Liver (tissue), 9 donors: ENCODE measurements around the gene HSF2BP. TPM values are rescaled to one million over a fixed set of nuclear protein-coding genes. Genes with fewer than 3 reads are reported as not detected.

Experiments
- DNase-seq: peaks from one replicate; pipeline ENCODE4 v3.0.0-alpha.2; 2017; ENCODE audit warnings: low spot score
- H3K27ac ChIP-seq, 2 donors: one replicate each; pipeline ENCODE4 v1.7.0; 2013; ENCODE audit warnings: inconsistent platforms in 2 of 2, low read length in 2 of 2, control low read depth in 1 of 2, low read depth in 1 of 2, mild to moderate bottlenecking in 1 of 2
- H3K27me3 ChIP-seq, 4 donors: one replicate each; pipeline versions ENCODE4 v1.6.1 to v1.7.0; 2013; ENCODE audit warnings: low read length in 3 of 4, inconsistent platforms in 1 of 4, mild to moderate bottlenecking in 1 of 4, moderate library complexity in 1 of 4; ENCODE audit not compliant: control insufficient read depth in 4 of 4, insufficient read depth in 4 of 4
- H3K36me3 ChIP-seq, 4 donors: one replicate each; pipeline versions ENCODE4 v1.6.1 to v1.7.0; 2013; ENCODE audit warnings: low read length in 3 of 4, mild to moderate bottlenecking in 3 of 4, low read depth in 1 of 4, moderate library complexity in 1 of 4; ENCODE audit not compliant: control insufficient read depth in 4 of 4, insufficient read depth in 3 of 4
- H3K4me1 ChIP-seq, 4 donors: one replicate each; pipeline versions ENCODE4 v1.6.1 to v1.7.0; 2013; ENCODE audit warnings: low read length in 3 of 4, mild to moderate bottlenecking in 3 of 4, moderate library complexity in 1 of 4; ENCODE audit not compliant: control insufficient read depth in 4 of 4, insufficient read depth in 4 of 4
- H3K4me3 ChIP-seq, 3 donors: one replicate each; pipeline versions ENCODE4 v1.6.1 to v1.7.0; 2013; ENCODE audit warnings: low read length in 3 of 3, control low read depth in 1 of 3, low read depth in 1 of 3, mild to moderate bottlenecking in 1 of 3
- H3K9ac ChIP-seq, 2 donors: one replicate each; pipeline ENCODE4 v1.7.0; 2013; ENCODE audit warnings: low read length in 2 of 2, mild to moderate bottlenecking in 2 of 2, moderate library complexity in 2 of 2, control low read depth in 1 of 2, low read depth in 1 of 2
- H3K9me3 ChIP-seq, 4 donors: one replicate each; pipeline versions ENCODE4 v1.6.1 to v1.7.0; 2013; ENCODE audit warnings: low read length in 3 of 4; ENCODE audit not compliant: control insufficient read depth in 4 of 4
- ATF3 ChIP-seq: IDR thresholded peaks from 2 replicates; pipeline ENCODE4 v1.6.1; 2016; ENCODE audit warnings: antibody characterized with exemption
- CTCF ChIP-seq: fragments of 150-350 bp; IDR thresholded peaks from 2 replicates; pipeline ENCODE4 v1.5.1; 2017; ENCODE audit warnings: improper control_type of control experiment, low read depth, low read length; ENCODE audit not compliant: missing input control
- EGR1 ChIP-seq, 2 donors: IDR thresholded peaks; 2 replicates each; pipeline ENCODE4 v1.6.1; 2016 to 2018; ENCODE audit warnings: antibody characterized with exemption in 2 of 2, low read depth in 2 of 2
- FOXA1 ChIP-seq: IDR thresholded peaks from 2 replicates; pipeline ENCODE4 v1.6.1; 2016; ENCODE audit warnings: antibody characterized with exemption
- GABPA ChIP-seq, 2 donors: IDR thresholded peaks in 1 of 2; conservative IDR thresholded peaks in 1 of 2; 2 replicates each; pipeline ENCODE4 v1.6.1; 2016; ENCODE audit warnings: antibody characterized with exemption in 2 of 2, mild to moderate bottlenecking in 1 of 2, moderate library complexity in 1 of 2
- HNF4A ChIP-seq, 2 donors: conservative IDR thresholded peaks; 2 replicates each; pipeline ENCODE4 v1.6.1; 2016; ENCODE audit warnings: antibody characterized with exemption in 2 of 2, mild to moderate bottlenecking in 2 of 2
- HNF4G ChIP-seq: IDR thresholded peaks from 2 replicates; pipeline ENCODE4 v1.6.1; 2016; ENCODE audit warnings: antibody characterized with exemption
- JUND ChIP-seq, 2 donors: IDR thresholded peaks; 2 replicates each; pipeline ENCODE4 v1.6.1; 2016; ENCODE audit warnings: antibody characterized with exemption in 2 of 2
- NR2F2 ChIP-seq: IDR thresholded peaks from 2 replicates; pipeline ENCODE4 v1.6.1; 2016; ENCODE audit warnings: antibody characterized with exemption
- RAD21 ChIP-seq, 2 donors: IDR thresholded peaks; 2 replicates each; pipeline ENCODE4 v1.6.1; 2016; ENCODE audit warnings: antibody characterized with exemption in 2 of 2, mild to moderate bottlenecking in 2 of 2
- REST ChIP-seq: IDR thresholded peaks from 2 replicates; pipeline ENCODE4 v1.6.1; 2016; ENCODE audit warnings: antibody characterized with exemption, mild to moderate bottlenecking
- RXRA ChIP-seq, 2 donors: IDR thresholded peaks; 2 replicates each; pipeline ENCODE4 v1.6.1; 2017 to 2018; ENCODE audit warnings: antibody characterized with exemption in 2 of 2, mild to moderate bottlenecking in 1 of 2
- SP1 ChIP-seq: IDR thresholded peaks from 2 replicates; pipeline ENCODE4 v1.6.1; 2018; ENCODE audit warnings: antibody characterized with exemption, mild to moderate bottlenecking
- TAF1 ChIP-seq: conservative IDR thresholded peaks from 2 replicates; pipeline ENCODE4 v1.6.1; 2016; ENCODE audit warnings: antibody characterized with exemption, mild to moderate bottlenecking
- YY1 ChIP-seq: IDR thresholded peaks from 2 replicates; pipeline ENCODE4 v1.6.1; 2016; ENCODE audit warnings: antibody characterized with exemption, mild to moderate bottlenecking
- WGBS: extraction: QIAGEN DNeasy Blood & Tissue Kit; methylation state at CpG from one replicate; pipeline ENCODE4 v1.1.7; 2013; 5-methylcytosine and 5-hydroxymethylcytosine counted together
- polyA plus RNA-seq, 2 donors: library from polyadenylated mRNA; stranded (reverse) in 1 of 2; unstranded in 1 of 2; fragments of 200-250 nt in 1 of 2; fragments of >200 nt in 1 of 2; fragmentation: Nextera tagmentation in 1 of 2; extraction: Ambion mirVana in 1 of 2; gene quantifications; one replicate each; pipeline versions ENCODE4 v1.2.1 to v1.2.3, GENCODE V29; 2013 to 2015
- total RNA-seq, 2 donors: library from RNA; depleted of rRNA; stranded (reverse); fragments of >200 nt; gene quantifications; one replicate each; pipeline ENCODE4 v1.2.3, GENCODE V29; 2014
- TF ChIP-seq, protein P1 (sequence below): IDR thresholded peaks from 2 replicates; pipeline ENCODE4 v1.6.1; 2016; ENCODE audit warnings: antibody characterized with exemption
- TF ChIP-seq, protein P2 (sequence below): IDR thresholded peaks from 2 replicates; pipeline ENCODE4 v1.6.1; 2016; ENCODE audit warnings: antibody characterized with exemption
- donor health status: healthy.
- donor health status: healthy.
- donor health status: healthy.
- donor health status: healthy.
- donor health status: healthy.

HSF2BP gene
- total and polyA plus RNA-seq, 4 donors: 0.14 to 0.33 (median 0.16) TPM; not detected in 1

- Histone ChIP-seq H3K36me3 (peaks cover 22 to 87% (median 40%) of the 10 kb centered on the region in 4 donors), H3K4me3 (no peak overlapping the region), H3K27ac (no peak overlapping the region), H3K4me1 (no peaks in the 10 kb centered on the region), H3K9me3 (no peaks in the 10 kb centered on the region), H3K27me3 (no peaks in the 10 kb centered on the region), H3K9ac (no peak overlapping the region)
- TF ChIP-seq FOXA1: no peak
- TF ChIP-seq CTCF: no peak
- no peak for TF ChIP-seq SP1
- no peak for TF ChIP-seq RXRA (IDR thresholded peaks at IDR 0.05)
- no peak for TF ChIP-seq NR2F2
- TF ChIP-seq REST: no peak
- TF ChIP-seq ATF3: no peak
- TF ChIP-seq TAF1: no peak
- no peak for TF ChIP-seq YY1
- TF ChIP-seq RAD21 (IDR thresholded peaks at IDR 0.05): no peak
- no peak for TF ChIP-seq JUND (IDR thresholded peaks at IDR 0.05)
- TF ChIP-seq, protein P1, sequence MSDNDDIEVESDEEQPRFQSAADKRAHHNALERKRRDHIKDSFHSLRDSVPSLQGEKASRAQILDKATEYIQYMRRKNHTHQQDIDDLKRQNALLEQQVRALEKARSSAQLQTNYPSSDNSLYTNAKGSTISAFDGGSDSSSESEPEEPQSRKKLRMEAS: no peak
- TF ChIP-seq, protein P2, sequence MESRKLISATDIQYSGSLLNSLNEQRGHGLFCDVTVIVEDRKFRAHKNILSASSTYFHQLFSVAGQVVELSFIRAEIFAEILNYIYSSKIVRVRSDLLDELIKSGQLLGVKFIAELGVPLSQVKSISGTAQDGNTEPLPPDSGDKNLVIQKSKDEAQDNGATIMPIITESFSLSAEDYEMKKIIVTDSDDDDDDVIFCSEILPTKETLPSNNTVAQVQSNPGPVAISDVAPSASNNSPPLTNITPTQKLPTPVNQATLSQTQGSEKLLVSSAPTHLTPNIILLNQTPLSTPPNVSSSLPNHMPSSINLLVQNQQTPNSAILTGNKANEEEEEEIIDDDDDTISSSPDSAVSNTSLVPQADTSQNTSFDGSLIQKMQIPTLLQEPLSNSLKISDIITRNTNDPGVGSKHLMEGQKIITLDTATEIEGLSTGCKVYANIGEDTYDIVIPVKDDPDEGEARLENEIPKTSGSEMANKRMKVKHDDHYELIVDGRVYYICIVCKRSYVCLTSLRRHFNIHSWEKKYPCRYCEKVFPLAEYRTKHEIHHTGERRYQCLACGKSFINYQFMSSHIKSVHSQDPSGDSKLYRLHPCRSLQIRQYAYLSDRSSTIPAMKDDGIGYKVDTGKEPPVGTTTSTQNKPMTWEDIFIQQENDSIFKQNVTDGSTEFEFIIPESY: no peak
- TF ChIP-seq HNF4G: no peak
- no peak for TF ChIP-seq GABPA (IDR thresholded peaks at IDR 0.05 in 1 of 2, conservative IDR thresholded peaks at IDR 0.05 in 1 of 2)
- TF ChIP-seq EGR1 (IDR thresholded peaks at IDR 0.05; ENCODE audit: low read depth in 2 of 2): no peak
- no peak for TF ChIP-seq HNF4A (conservative IDR thresholded peaks at IDR 0.05)
- WGBS: 97% methylated on average over 12 of the region's 12 CpGs
- no peak for DNase-seq
Observed at GRCh38 chr21:43688906-43689305, 29.6 kb upstream of the HSF2BP start.
